Naive thymus-derived CD4-positive, alpha-beta T cell (primary cell): Measurements from ENCODE around the gene KIDINS220. TPM values are rescaled to one million over a fixed set of nuclear protein-coding genes. Genes with fewer than 3 reads are reported as not detected.

ENCODE experiments used
- polyA plus RNA-seq, 2 donors: library from polyadenylated mRNA; unstranded; fragments of 300-500 nt; fragmentation: Illumina TruSeq; gene quantifications; one replicate each; pipeline ENCODE4 v1.2.3, GENCODE V29; 2021
- total RNA-seq, 6 experiments: library from RNA in 5 of 6; stranded (reverse) in 5 of 6; gene quantifications; 1 replicate in 5 of 6; 2 replicates in 1 of 6; pipeline ENCODE4 v1.2.3 and lab custom pipeline; 2021 to 2026

Gene KIDINS220
- total and polyA plus RNA-seq, 7 experiments from 2014 or later = 23.8 to 54.3 (median 43.0) TPM

Other genes with a start within 250 kb of the KIDINS220 start
- 100 to 1,000 TPM in 2 of 5 experiments, 10 to 100 TPM in 3; 43.0 to 185 (median 77.1) TPM for gene ID2, start 155.6 kb downstream of the KIDINS220 start, total RNA-seq
- 100 to 1,000 TPM; 206 to 309 TPM for gene ID2, start 155.6 kb downstream of the KIDINS220 start, polyA plus RNA-seq
- 1 to 10 TPM; 1.4 to 6.0 (median 2.3) TPM for gene MBOAT2, start 166.1 kb upstream of the KIDINS220 start, total RNA-seq
- 1 to 10 TPM in 1 of 2 donors, under 1 TPM in 1; 0.90 to 1.4 TPM for gene MBOAT2, start 166.1 kb upstream of the KIDINS220 start, polyA plus RNA-seq